Measurements from ENCODE around the gene JAML. TPM values are rescaled to one million over a fixed set of nuclear protein-coding genes. Genes with fewer than 3 reads are reported as not detected.
A peak's percentile ranks its signal among the peaks of the same experiment; 100 is the strongest.

JAML gene
- total RNA-seq, 1 donor from 2014 or later, result not detected

DNA sequence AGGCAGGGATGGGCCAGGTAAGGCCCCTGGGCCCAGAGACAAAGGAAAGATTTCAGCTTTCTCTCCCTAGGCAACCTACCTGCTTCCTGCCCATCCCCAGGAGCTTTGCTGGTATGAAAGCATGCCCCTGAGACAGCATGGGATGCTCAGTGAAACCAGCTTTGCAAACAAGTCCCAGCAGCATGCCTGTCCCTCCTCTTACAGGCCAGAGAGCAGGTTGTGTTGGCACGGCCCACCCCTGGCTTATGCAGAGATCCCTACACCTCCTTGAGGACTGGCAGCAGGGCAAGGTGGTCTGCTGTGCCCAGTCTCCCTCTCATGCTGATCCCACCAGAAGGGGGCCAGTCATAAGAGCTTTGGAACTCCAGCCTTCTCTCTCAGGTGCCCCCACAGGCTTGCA is 75.3 kb downstream of the JAML start:
- TF ChIP-seq, protein P1, sequence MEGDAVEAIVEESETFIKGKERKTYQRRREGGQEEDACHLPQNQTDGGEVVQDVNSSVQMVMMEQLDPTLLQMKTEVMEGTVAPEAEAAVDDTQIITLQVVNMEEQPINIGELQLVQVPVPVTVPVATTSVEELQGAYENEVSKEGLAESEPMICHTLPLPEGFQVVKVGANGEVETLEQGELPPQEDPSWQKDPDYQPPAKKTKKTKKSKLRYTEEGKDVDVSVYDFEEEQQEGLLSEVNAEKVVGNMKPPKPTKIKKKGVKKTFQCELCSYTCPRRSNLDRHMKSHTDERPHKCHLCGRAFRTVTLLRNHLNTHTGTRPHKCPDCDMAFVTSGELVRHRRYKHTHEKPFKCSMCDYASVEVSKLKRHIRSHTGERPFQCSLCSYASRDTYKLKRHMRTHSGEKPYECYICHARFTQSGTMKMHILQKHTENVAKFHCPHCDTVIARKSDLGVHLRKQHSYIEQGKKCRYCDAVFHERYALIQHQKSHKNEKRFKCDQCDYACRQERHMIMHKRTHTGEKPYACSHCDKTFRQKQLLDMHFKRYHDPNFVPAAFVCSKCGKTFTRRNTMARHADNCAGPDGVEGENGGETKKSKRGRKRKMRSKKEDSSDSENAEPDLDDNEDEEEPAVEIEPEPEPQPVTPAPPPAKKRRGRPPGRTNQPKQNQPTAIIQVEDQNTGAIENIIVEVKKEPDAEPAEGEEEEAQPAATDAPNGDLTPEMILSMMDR (conservative IDR thresholded peaks at IDR 0.05; ENCODE audit: low read depth, low read length), result no peak
- no peak overlapping the region for H3K4me3 ChIP-seq (ENCODE audit: low read depth, low read length)
- DNase-seq (ENCODE audit: low read depth), result no peak

DNA sequence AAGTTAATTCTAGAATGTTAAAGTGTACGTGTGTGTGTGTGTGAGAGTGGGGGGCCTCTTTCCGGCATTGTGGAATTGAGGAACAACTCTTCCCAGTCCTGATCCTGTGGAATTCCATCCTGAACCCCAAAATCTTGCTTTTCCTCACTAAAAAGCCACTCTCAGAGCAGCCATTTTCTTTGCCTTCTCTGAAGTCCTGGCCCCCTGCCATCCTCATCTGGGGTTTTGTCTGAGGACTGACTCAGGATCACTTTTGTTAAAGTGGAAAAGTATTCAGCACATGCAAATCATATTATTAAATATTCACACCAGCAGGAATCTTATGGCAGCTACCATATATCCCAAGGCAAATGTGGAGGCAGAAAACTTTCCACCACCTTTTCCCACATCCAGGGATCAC is 76.0 kb downstream of the JAML start:
- H3K4me3 ChIP-seq (ENCODE audit: low read depth, low read length), result no peak overlapping the region
- TF ChIP-seq, protein P1 (conservative IDR thresholded peaks at IDR 0.05; ENCODE audit: low read depth, low read length), result no peak
- DNase-seq (ENCODE audit: low read depth), result no peak

DNA sequence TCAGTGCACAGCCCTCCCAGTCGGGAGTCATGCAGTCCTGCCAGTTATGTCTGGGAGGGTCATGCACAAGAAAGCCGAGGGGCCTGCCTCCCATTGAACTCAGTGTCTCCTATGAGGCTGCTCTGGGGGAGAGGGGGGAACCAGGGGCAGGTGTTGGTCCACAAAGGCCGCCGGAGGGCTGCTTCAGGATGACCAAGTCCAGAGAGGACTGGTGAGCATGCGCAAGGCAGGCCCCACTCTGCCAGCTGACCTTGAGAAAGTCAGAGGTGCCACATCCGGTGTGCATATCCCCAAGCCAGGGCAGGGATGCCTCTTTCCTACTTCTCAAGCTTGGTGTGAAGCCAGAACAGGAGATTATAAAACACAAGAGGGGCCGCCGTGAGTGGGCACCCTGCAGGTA is 76.6 kb downstream of the JAML start:
- TF ChIP-seq, protein P1 (conservative IDR thresholded peaks at IDR 0.05; ENCODE audit: low read depth, low read length), result no peak

DNA sequence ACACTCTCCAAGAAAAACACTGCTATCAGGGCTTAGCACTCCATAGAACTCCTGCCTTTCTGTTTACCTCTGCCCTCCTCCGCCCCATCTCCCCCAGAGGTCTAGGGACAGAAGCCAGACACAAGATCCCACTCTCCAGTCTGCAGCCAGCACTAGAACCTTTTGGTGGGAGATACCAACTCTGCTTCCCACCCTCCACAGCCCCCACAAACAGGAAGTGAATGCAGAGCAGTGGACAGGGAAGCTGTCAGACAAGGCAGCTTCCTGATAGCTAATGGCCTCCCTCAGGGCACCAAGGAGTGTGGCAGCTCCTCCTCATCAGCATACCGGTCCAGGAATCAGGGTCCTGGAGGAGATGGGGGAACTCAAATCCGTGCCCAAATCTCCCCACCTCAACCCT is 77.3 kb downstream of the JAML start:
- TF ChIP-seq, protein P1 (conservative IDR thresholded peaks at IDR 0.05; ENCODE audit: low read depth, low read length), result no peak
- no peak overlapping the region for H3K4me3 ChIP-seq (ENCODE audit: low read depth, low read length)
- DNase-seq (ENCODE audit: low read depth), result no peak

More for the DNA sequence above, 76.6 kb downstream of the JAML start:
- no peak for DNase-seq (ENCODE audit: low read depth)
- H3K4me3 ChIP-seq (ENCODE audit: low read depth, low read length), result no peak overlapping the region

DNA sequence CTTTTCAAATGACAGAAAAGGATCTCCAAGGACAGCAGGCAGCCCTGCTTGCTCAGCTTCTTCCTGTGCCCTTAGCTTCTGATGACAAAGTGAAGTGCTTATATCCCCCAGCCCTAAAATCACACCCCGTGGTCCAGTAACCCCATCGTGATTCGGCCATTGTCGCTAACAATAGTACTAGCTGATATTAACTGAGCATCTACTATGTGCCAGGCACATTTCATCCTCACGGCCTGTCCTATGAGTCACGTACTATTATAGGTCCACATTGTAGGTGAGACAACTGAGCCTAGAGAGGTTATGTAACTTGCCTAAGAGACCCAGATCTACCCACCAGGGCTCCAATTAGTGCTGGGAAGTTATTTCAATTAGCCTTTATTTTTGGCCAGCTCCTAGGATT is 78.3 kb downstream of the JAML start:
- no peak for DNase-seq (ENCODE audit: low read depth)
- TF ChIP-seq, protein P1 (conservative IDR thresholded peaks at IDR 0.05; ENCODE audit: low read depth, low read length), result no peak
- H3K4me3 ChIP-seq (ENCODE audit: low read depth, low read length), result no peak overlapping the region

DNA sequence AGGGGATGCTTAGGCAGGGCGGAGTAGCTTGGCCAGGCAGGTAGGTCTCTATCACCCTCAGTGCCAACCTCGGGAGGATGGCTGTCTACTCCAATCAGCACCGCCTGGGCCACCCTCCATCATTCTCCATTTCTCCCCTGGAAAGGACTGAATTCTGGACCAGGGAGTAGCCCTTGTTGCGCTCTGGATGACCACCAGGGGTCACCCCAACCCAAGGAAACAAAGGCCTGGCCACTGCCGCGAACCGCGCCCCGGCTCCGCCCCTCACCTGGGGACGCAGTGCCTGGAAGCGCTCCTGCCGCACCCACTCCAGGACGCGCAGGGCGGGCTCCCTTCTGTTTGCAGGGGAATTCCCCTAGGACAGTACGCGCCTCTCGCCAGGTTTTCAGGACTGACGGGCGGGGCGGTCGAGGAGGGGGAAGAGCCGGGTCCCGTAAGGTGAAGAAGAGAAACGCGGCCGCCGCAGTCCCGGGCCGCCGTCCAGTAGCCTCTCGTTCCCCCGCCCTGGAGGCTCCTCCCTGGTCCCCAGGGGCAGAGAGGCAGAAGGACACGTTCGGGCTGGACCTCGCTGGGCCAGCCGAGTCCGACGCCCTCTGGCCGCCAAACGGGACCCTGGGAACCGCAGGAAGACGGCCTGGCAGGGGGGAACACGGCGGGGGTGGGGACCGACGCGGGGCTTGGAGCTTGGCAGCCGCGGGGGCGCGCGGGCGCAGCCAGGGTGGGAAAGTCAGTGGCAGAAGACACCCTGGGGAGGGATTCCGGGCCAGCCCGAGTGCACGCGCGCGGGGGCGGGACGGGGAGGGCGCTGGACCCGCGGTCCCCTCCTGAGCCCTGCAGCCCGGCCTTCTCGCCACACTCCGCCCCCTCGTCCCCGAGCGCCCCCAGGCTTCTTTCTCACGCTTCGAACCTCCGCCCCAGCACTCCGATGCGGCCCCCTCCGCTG is 79.3 kb downstream of the JAML start:
- H3K4me3 ChIP-seq (ENCODE audit: low read depth, low read length), result peak overlapping the region; percentile 66
- TF ChIP-seq, protein P1 (conservative IDR thresholded peaks at IDR 0.05; ENCODE audit: low read depth, low read length), result peak; percentile 86
- DNase-seq (ENCODE audit: low read depth), result no peak

All from epithelial cell of proximal tubule (primary cell).